NCI-H1048 (cell line): Measurements from ENCODE around the gene CAPN9.

ENCODE experiments used
- DNase-seq: peaks from one replicate; lab custom pipeline; 2025; lab: John Stamatoyannopoulos, UW

Gene CAPN9

GRCh38 chr1:230798491-230798890, 51.3 kb downstream of the CAPN9 start:
- DNase-seq: no peak

GRCh38 chr1:230800891-230801840, 54.0 kb downstream of the CAPN9 start:
- no peak for DNase-seq

GRCh38 chr1:230804396-230804795, 57.2 kb downstream of the CAPN9 start:
- no peak for DNase-seq

- DNase-seq: no peak
These were observed 59.4 kb downstream of the CAPN9 start for GRCh38 chr1:230806552-230806951.

- no peak for DNase-seq
These were observed 59.8 kb downstream of the CAPN9 start for GRCh38 chr1:230807029-230807428.

- DNase-seq: no peak
These were observed 60.5 kb downstream of the CAPN9 start for GRCh38 chr1:230807561-230808280.

- DNase-seq: no peak
These were observed 61.2 kb downstream of the CAPN9 start for GRCh38 chr1:230808281-230808872.

GRCh38 chr1:230809256-230809990, 62.2 kb downstream of the CAPN9 start:
- no peak for DNase-seq

- DNase-seq: no peak
These were observed 65.4 kb downstream of the CAPN9 start for GRCh38 chr1:230812568-230812967.

- no peak for DNase-seq
These were observed 67.9 kb downstream of the CAPN9 start for GRCh38 chr1:230814949-230815692.

GRCh38 chr1:230816018-230816417, 68.8 kb downstream of the CAPN9 start:
- DNase-seq: no peak

GRCh38 chr1:230818367-230818766, 71.2 kb downstream of the CAPN9 start:
- DNase-seq: no peak

- DNase-seq: no peak
These were observed 71.7 kb downstream of the CAPN9 start for GRCh38 chr1:230818901-230819300.

- DNase-seq: no peak
These were observed 72.8 kb downstream of the CAPN9 start for GRCh38 chr1:230819976-230820375.

- DNase-seq: no peak
These were observed 73.4 kb downstream of the CAPN9 start for GRCh38 chr1:230820568-230820967.

- no peak for DNase-seq
These were observed 74.2 kb downstream of the CAPN9 start for GRCh38 chr1:230821346-230821745.

GRCh38 chr1:230822092-230822581, 74.9 kb downstream of the CAPN9 start:
- DNase-seq: no peak

- DNase-seq: no peak
These were observed 76.2 kb downstream of the CAPN9 start for GRCh38 chr1:230823426-230823825.

- DNase-seq: no peak
These were observed 76.8 kb downstream of the CAPN9 start for GRCh38 chr1:230823931-230824381.

GRCh38 chr1:230824551-230824918, 77.3 kb downstream of the CAPN9 start:
- DNase-seq: no peak
